NCI-H146 treated with DMSO at 0.1 percent for 48 hours (cell line): Measurements from ENCODE around the gene RGS11.
A peak's percentile ranks its signal among the peaks of the same experiment; 100 is the strongest.

ENCODE experiments used
- DNase-seq: peaks from one replicate; lab custom pipeline; 2025; ENCODE audit not compliant: unreplicated experiment; lab: John Stamatoyannopoulos, UW

The RGS11 gene

DNA sequence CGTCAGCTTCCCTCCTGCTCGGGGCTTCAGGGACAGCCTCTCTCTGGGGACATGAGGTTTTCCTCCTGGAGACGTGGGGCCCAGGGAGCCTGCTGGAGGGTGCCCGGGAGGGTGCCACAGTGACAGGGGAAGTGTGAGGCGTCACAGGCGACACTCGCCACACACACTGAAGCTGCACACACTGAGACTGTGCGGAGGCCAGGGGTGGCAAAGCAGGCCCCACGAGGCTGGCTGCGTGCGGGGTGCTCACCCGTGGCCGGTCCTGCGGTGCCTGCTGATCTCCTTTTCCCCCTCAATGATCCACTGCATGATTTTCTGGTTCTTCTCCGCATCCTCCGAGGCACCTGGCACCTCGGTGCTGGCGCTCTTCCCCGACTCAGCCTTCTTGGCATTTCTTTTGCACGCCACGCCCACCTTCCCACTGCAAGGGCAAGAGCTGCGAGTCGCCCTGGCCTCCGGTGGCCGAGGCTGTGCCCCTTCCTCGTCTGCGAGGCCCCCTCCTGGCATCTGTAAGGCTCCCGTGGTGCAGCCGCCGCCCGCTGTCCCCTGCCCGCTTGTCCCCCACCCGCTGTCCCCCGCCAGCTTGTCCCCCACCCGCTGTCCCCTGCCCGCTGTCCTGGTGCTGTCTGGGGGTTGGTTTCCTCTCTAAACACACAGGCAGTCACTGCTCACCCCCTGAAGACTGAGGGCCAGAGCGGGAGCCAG, 21.2 kb upstream of the RGS11 start:
- no peak for DNase-seq

DNA sequence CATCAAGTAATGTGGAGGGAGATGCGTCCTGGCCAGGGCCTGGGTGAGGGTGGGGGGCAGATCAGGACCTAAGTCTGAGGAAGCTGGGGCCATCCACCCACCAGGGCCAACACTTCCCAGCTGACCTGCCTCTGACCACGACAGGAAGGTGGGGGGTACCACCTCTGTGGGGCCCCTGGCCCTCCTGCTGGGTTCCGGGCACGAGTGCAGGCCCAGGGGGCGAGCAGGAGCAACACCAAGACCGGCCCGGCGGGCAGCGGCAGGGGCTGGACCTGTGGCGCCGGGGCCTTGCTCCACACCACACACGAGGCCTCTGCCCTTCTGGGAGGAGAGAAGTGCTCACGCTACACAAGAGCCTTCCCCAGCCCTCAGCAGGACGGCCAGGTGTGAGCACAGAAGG, 20.5 kb upstream of the RGS11 start:
- no peak for DNase-seq

DNA sequence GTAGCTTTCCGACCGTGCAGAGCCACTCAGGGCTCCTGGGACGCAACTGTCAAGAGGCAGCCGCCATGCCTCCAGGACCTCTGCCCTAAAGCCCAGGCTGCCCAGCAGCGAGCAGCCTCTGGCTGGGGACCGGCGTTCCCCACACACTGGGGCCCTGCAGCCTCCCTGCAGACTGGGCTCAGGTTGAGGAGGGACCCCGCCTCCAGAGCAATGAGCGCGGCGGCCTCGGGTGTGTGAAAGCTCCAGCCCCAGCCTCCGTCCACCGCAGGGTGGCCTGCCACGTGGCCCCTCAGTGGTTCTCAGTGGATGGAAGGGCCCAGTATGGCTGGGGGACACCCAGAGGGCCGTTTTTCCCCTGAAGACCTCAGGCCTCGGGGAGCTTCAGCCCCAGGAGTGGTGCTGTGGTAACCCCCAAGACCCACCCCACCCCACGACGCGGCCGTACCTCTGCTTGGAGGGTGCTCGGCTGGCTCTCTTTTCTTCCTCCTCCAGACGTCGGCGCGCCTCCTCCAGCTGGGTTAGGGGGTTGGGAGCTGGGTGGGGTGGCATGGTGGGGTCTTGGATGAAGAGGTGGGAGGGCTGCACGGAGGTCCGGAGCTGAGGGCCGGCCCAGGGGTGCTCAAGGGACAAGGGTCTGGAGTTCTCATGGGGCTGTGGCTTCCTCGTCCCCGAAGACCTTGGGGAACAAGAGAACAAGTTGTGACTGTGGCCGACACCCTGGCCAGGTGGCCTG, 17.5 kb upstream of the RGS11 start:
- no peak for DNase-seq

DNA sequence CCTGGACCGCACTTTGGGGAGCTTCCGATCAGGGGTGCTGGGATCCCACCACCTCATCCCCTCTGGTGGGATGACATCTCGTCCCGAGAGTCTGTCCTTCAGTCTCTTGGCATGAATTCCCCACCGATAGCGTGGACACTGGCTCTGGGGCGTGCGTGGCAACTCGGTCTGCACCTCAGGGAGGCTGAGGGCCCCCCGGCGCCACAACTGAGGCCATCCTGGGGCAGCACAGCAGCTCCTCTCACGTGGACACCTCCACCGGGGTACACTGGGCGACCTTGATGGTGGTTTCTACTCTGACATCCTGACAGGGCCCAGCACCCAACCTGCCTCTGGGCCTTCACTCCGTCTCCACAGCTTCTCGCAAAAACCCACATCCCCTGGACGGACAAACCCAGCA, 15.8 kb upstream of the RGS11 start:
- no peak for DNase-seq

DNA sequence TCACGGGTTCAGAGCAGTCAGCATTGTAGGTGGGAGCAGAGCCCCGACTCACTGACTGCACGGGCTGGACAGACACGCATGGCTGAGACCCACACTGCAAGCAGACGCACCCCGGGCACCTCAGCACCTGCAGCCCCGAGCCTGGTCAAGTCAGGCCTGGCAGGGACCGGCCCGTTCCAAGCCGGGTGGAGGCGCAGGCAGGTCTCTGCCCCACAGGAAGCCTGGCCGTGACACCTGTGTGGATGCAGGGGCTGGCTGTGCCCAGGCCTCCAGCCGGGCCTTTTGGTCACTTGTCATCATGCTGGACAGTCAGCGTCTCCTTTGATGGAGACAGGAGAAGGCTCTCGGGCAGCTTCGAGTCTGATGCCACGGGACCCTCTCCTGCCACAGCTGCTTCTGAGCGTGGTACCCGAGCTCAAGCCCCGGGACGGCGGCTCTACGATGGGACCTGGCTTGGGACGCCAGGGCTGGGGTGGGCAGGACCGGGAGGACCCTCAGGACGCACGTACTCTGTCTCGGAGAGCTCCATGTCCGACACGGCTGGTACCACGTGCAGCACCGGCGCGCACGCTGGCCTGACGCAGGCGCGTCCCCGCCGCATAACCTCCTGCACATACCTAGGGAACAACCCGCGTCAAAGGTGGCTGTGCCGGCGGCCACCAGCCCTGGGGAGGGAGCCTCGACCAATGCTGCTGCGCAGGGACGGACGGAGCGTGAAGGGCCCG, 15.1 kb upstream of the RGS11 start:
- no peak for DNase-seq

DNA sequence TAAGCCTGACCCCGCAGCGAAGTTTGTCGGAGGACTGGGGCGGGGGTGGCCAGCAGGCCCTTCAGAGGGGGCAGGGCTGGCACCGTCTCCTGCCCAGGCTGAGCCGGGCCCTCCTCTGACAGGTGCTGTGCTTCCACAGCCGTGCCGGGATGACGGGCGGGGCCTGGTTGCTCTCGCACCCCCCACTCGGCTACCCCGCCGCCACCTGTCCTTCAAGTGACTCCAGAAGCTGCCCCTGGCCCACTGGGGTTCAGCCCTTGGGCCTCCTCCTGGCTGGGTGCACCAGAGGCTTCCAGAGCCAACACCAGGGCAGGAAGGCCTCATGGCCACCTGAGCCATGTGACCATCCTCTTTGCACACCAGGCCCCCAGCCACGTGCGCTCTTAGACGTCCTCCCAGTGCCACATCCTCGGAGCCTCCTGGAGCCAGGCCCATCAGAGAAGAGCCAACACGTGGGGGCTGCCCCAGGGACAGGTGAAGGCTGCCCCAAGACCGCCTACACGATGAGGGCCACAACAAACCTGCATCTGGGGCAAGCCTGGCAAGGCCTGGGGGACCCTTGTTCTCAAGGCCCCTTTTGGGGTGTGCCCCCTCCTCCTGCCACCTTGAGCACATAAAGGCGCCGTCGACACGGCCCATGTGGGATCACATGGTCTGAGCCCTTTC, 14.4 kb upstream of the RGS11 start:
- no peak for DNase-seq

DNA sequence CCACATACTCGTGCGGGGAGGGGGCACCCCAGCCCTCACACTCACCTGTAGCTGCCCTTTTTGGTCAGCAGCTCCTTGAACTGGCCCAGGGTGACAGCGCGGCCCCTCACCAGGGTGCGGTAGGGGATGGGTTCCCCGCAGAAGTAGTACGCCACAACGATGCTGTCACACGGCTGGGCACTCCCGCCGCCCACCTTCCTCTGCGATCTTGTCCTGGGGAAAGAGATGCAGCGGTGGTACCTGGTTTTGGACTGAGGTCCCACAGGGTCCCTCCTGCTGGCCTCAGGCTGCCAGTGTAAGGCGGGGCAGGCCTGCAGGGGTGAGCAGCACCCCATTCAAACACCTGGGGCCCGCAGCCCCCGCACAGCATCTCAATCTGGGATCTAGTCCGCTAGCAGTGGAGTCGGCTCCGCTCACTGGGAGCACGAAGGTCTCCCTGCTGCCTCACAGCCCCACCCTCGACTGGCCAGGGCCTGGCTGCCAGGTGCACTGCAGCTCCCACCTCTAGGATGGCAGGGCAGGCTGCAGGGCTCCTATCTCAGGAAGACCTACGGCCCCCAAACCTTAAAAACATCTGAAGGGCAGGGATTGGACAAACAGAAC, 13.8 kb upstream of the RGS11 start:
- DNase-seq = no peak

DNA sequence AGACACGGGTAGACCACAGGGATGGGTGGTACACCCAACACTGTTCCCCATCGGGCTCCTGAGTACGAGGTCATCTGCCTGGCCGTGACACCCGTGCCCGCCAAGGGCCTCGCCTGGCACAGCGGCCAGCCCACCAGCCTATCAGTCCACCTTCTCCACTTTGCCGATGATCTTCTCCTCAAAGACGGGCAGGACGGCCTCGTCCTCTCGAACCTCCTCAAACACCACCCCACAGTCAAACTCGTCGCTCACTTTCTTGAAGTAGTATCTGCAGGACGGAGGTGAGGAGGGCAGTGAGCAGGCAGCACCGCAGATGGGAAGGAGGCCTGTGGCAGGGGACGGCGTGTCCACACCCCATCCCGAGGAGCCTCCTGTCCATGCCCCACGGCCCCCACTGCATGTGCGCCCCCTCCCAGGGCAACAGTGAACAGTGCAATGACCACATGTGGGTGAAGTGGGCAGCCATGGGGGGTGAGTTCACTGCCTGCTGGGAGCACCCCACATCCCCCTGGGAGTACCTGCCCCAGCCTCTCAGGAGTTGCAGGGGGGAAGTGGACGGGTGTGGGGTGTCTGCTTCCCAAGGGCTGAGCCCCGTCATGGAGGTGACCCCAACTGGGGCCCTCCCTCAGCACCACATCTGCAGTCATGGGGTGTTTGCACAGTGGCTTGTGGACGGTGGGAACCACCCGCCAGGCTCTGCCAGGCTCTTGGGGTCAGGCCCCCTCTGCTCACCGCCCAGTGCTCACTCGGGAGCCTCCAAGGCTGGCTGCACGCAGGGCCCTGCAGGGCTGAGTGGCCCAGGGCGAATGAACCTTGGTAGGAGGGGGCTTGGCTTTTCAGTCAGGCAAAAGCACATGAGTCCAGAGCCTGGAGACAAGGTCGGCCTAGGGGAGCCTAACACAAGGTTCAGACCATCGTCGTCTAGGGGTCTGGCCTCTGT, 12.5 kb upstream of the RGS11 start:
- DNase-seq = no peak

DNA sequence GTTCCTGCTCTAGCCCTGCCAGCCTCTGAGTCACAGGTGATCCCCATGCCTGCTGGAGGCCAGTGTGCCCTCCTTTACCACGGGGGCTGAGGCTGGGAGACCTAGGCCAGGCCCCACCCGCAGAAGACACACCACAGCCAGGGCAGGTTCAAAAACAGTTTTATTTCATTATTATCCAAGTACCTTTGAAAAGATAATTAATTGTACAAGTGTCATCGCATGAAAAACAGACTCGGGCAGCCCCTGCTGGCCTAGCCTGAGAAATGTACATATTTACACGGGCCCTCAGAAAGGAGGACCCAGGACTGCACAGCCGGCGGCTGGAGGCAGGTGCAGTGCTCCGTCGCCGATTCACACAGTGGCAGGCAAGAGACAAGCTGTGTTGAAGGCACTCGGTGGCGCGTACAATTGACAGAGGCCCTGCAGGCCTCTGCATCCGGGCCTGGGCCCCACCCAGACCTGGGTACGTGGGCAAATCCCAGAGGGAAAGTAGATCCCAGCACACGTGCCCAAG, 11.6 kb upstream of the RGS11 start:
- peak; percentile 82 for DNase-seq

DNA sequence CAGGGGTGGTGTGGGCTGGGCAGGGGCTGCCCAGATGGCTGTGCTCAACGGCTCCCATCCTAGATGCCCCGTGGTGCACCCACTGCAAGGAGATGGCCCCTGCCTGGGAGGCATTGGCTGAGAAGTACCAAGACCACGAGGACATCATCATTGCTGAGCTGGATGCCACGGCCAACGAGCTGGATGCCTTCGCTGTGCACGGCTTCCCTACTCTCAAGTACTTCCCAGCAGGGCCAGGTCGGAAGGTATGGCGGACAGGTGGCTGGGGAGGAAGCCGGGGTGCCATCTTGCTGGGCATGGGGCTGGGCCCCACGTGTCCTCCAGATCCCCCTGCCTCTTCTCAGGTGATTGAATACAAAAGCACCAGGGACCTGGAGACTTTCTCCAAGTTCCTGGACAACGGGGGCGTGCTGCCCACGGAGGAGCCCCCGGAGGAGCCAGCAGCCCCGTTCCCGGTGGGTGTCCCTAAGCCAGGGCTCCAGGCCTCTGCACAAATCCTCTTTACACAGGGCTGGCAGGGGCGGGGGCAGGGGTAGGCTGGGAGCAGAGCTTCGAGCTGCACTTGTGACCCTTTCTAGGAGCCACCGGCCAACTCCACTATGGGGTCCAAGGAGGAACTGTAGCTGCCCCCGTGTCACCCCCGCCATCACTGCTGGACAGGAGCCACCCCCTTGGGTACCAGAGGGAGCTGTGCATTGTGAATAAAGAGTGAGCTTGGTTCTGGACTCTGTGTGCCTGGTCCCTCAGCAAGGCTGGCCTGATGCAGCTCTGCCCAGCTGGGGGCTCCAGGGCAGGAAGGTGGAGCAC, 10.9 kb upstream of the RGS11 start:
- DNase-seq = no peak

DNA sequence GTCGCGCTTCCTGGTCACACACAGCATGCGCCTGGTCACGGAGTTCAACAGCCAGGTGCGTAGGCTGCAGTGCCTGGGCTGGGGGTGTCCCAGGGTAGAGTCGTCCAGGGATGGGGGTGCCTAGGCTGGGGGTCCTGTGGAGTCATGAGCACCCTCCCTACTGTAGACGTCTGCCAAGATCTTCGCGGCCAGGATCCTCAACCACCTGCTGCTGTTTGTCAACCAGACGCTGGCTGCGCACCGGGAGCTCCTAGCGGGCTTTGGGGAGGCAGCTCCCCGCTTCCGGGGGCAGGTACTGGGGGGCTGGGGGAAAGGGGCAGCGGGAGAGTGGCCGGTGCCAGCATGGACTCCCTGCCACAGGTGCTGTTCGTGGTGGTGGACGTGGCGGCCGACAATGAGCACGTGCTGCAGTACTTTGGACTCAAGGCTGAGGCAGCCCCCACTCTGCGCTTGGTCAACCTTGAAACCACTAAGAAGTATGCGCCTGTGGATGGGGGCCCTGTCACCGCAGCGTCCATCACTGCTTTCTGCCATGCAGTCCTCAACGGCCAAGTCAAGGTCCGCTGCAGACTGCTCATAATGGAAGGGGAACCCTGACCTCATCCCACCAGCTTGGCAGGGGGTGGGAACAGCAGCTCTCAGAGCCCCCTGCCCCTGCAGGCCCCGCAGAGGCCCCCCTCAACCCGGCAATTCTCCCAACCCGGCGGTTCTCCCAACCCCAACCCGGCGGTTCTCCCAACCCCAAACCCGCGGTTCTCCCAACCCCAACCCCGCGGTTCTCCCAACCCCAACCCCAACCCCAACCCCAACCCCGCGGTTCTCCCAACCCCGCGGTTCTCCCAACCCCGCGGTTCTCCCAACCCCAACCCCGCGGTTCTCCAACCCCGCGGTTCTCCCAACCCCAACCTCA, 9.7 kb upstream of the RGS11 start:
- DNase-seq = no peak

DNA sequence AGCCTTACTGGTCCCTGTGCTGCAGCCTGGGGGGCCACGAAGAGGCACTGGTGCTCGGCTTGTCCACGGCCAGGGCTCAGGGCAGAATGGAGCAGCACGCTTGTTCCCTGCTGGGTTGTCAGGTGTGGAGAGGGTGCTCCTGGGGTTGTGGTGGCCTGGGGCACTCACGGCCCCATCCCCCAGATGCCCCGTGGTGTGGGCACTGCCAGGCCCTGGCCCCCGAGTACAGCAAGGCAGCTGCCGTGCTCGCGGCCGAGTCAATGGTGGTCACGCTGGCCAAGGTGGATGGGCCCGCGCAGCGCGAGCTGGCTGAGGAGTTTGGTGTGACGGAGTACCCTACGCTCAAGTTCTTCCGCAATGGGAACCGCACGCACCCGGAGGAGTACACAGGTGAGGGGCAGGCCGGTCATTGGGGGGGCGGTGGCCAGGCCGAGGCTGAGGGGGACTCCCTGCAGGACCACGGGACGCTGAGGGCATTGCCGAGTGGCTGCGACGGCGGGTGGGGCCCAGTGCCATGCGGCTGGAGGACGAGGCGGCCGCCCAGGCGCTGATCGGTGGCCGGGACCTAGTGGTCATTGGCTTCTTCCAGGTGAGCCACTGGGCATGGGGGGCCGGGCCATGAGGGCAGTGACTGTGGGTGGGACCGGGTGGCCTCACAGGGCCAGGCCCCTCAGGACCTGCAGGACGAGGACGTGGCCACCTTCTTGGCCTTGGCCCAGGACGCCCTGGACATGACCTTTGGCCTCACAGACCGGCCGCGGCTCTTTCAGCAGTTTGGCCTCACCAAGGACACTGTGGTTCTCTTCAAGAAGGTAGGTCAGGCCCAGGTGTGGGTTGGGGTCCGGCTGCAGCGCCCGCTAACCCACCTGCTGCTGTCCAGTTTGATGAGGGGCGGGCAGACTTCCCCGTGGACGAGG, 8.7 kb upstream of the RGS11 start:
- no peak for DNase-seq

DNA sequence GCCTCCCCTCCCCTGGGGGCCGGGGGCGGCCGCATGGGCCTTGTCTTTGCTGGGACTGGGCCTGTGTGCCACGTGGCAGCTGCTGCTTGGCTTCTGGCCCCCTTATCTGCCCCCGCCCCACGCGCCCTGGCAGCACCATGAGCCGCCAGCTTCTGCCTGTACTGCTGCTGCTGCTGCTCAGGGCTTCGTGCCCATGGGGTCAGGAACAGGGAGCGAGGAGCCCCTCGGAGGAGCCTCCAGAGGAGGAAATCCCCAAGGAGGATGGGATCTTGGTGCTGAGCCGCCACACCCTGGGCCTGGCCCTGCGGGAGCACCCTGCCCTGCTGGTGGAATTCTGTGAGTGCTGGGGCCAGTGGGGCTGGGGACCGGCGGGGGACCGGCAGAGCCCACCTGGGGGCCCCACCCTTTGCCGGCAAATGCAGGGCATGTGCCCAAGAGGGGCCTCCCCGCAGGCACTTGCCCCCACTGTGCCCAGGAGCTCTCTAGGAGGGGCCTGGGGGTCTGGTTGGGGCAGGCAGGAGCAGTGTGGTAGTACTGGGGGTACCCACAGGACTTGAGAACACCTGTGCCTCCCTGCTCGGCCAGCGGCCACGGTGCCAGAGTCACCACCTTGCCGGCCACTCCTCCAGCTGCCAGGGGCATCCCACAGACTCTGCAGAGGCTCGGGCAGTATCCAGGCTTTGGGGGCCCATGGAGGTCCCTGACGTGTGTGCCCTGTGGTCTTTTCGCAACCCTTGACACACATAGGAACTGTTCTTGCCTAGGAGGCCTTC, 7.5 kb upstream of the RGS11 start, which contains the start of gene PDIA2:
Gene PDIA2, plus strand, starts transcription at position 132 of the 773 bp plus-strand sequence. Its CDS starts 6 bp downstream, at position 138.
- DNase-seq = no peak

DNA sequence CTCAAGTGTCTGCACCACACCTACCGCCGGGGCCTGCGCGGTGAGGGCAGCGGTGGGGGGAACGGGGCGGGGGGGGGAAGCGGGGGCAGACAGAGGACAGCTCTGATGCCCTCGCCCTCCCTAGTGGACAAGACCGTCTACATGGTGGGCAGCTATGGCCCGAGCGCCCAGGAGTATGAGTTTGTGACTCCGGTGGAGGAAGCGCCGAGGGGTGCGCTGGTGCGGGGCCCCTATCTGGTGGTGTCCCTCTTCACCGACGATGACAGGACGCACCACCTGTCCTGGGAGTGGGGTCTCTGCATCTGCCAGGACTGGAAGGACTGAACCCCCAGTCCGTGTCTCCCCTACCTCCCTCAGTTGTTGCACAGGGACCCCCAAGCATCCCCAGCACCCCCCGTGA, 6.7 kb upstream of the RGS11 start:
- DNase-seq = no peak

DNA sequence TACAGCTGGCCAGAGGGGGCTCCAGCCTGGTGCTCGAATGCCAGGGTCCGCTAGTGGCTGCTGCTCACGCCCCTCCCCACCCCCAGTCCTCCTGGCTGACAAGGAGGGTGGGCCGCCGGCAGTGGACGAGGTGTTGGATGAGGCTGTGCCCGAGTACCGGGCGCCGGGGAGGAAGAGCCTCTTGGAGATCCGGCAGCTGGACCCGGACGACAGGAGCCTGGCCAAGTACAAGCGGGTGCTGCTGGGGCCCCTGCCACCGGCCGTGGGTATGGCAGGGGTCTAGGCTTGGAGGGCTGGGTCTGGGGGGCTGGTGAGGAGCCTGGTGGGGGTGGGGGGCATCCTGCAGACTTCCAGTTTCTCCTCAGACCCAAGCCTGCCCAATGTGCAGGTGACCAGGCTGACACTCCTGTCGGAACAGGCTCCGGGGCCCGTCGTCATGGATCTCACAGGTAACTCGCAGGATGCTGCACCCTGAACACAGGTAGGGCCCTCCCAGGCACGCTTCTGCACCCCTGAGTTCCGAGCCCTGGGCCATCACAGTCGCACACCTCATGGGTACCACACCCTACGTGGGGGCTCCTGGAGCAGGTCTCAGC, 6.0 kb upstream of the RGS11 start:
- DNase-seq = no peak
